Measurements from ENCODE around the gene PLEKHB2.
"Not testable (repeated sequence)": the region's sequence is repeated elsewhere in the genome, so short reads cannot be mapped to it uniquely, and the experiment has no call there.

- TF ChIP-seq ZNF174 (CRISPR knock-in tag; IDR thresholded peaks at IDR 0.05); YY1 (IDR thresholded peaks at IDR 0.05; ENCODE audit: borderline replicate concordance in 1 of 3, control insufficient read depth in 1 of 3, extremely low read depth in 1 of 3, insufficient read depth in 3 of 3, insufficient read length in 1 of 3, insufficient replicate concordance in 2 of 3, low read depth in 1 of 3, low read length in 2 of 3); E2F6 (IDR thresholded peaks at IDR 0.05; ENCODE audit: borderline replicate concordance in 1 of 2, extremely low read depth in 1 of 2, insufficient read depth in 1 of 2, insufficient read length in 1 of 2, low read depth in 1 of 2, low read length in 1 of 2, poor library complexity in 1 of 2, severe bottlenecking in 1 of 2); POLR2A (conservative IDR thresholded peaks at IDR 0.05); RFX5 (IDR thresholded peaks at IDR 0.05; ENCODE audit: low read depth, low read length); CTCF (IDR thresholded peaks at IDR 0.05 in 2 of 3, conservative IDR thresholded peaks at IDR 0.05 in 1 of 3; ENCODE audit: insufficient read depth in 2 of 3, low read depth in 1 of 3, low read length in 3 of 3); SMARCA5 (IDR thresholded peaks at IDR 0.05); NFIX (CRISPR knock-in tag; IDR thresholded peaks at IDR 0.05; ENCODE audit: low read depth); CHD1 (IDR thresholded peaks at IDR 0.05; ENCODE audit: low read length); CBX1 (IDR thresholded peaks at IDR 0.05; ENCODE audit: low read depth); ZNF239 (CRISPR knock-in tag; IDR thresholded peaks at IDR 0.05); EZH2 (IDR thresholded peaks at IDR 0.05; ENCODE audit: borderline replicate concordance, low read depth, low read length); ZBTB33 (CRISPR knock-in tag; IDR thresholded peaks at IDR 0.05): not testable (repeated sequence)
These were observed 72.9 kb downstream of the PLEKHB2 start for GRCh38 chr2:131178050-131178449.
